Measurements from ENCODE around the gene SPTB. TPM values are rescaled to one million over a fixed set of nuclear protein-coding genes. Genes with fewer than 3 reads are reported as not detected.

The SPTB gene
- total RNA-seq, 2 experiments from 2014 or later = not detected

GRCh38 chr14:64841772-64842750 lies 37.6 kb downstream of the SPTB start:
- H3K4me1 Mint-ChIP-seq = no peaks in the 10 kb centered on the region
- peaks cover 72% of the 10 kb centered on the region for H3K27me3 Mint-ChIP-seq
- H3K27ac Mint-ChIP-seq = no peak overlapping the region
- no peak overlapping the region for H3K4me3 Mint-ChIP-seq
- CTCF ChIA-PET = interaction anchor here (1.4 kb wide), 1 partner anchor 19 kb away, joined by 7 read pairs; no protein-coding TSS in a partner anchor
- DNase-seq (no peak), ATAC-seq (no peak)
- no peaks in the 10 kb centered on the region for H3K36me3 Mint-ChIP-seq
- no peaks in the 10 kb centered on the region for H3K9me3 Mint-ChIP-seq (ENCODE audit: low read depth)

- Mint-ChIP-seq H3K36me3 (no peaks in the 10 kb centered on the region), H3K9me3 (ENCODE audit: low read depth) (no peaks in the 10 kb centered on the region), H3K27ac (no peak overlapping the region), H3K4me3 (no peak overlapping the region), H3K4me1 (no peaks in the 10 kb centered on the region), H3K27me3 (peaks cover 71% of the 10 kb centered on the region)
- DNase-seq = no peak
- ATAC-seq = no peak
- CTCF ChIA-PET = interaction anchor here (1.2 to 1.4 kb wide), 2 partner anchors 18 to 24 kb away, joined by 3 to 7 read pairs; no protein-coding TSS in a partner anchor
Observed at GRCh38 chr14:64841121-64841651, 38.5 kb downstream of the SPTB start.

- no peak overlapping the region for H3K27ac Mint-ChIP-seq
- H3K9me3 Mint-ChIP-seq (ENCODE audit: low read depth) = no peaks in the 10 kb centered on the region
- CTCF ChIA-PET = no interaction called here
- no peaks in the 10 kb centered on the region for H3K4me1 Mint-ChIP-seq
- peaks cover 55% of the 10 kb centered on the region for H3K27me3 Mint-ChIP-seq
- no peak overlapping the region for H3K4me3 Mint-ChIP-seq
- DNase-seq (no peak), ATAC-seq (no peak)
- no peaks in the 10 kb centered on the region for H3K36me3 Mint-ChIP-seq
Observed at GRCh38 chr14:64838656-64839055, 41.1 kb downstream of the SPTB start.

DNA sequence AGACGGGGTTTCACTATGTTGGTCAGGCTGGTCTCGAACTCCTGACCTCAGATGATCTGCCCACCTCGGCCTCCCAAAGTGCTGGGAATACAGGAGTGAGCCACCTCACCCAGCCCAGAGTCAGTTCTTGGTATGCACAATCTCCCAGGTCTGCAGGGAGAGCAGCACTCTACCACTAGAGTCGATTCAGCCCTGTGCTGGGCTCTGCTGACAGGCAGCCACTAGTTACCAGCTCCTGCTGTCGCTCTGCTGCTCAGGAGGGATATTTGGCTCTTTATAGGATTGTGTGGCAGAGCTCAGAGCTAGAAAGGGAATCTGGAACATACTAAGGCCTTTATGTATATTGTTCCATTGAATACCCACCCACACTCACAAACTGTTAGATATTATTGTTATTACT lies 44.3 kb downstream of the SPTB start:
- no peaks in the 10 kb centered on the region for H3K4me1 Mint-ChIP-seq
- no peak for DNase-seq
- H3K27me3 Mint-ChIP-seq = peaks cover 35% of the 10 kb centered on the region
- CTCF ChIA-PET = interaction anchor here (0.6 to 1.0 kb wide), 3 partner anchors 12 to 483 kb away, joined by 3 to 5 read pairs (median 3); no protein-coding TSS in a partner anchor
- H3K4me3 Mint-ChIP-seq = no peak overlapping the region
- no peak for ATAC-seq
- H3K27ac Mint-ChIP-seq = no peak overlapping the region
- no peaks in the 10 kb centered on the region for H3K9me3 Mint-ChIP-seq (ENCODE audit: low read depth)
- H3K36me3 Mint-ChIP-seq = no peaks in the 10 kb centered on the region

DNA sequence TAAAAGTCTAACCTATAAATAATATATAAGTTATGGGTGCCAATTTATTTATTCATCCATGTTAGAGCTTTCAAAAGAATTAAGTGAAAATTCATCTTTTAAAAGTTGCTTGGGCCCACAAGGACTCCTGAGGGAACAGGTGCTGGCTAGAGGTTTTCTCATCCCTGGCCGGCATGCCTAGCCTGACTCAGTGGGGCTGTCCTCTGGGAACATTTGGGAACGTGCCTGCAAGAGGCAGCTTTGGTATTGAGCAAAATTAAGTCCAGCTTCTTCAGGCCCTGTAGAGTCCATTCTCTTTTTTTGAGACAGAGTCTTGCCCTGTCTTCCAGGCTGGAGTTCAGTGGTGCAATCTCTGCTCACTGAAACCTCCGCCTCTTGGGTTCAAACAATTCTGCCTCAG lies 44.7 kb downstream of the SPTB start:
- no peak for ATAC-seq
- H3K4me3 Mint-ChIP-seq = no peak overlapping the region
- CTCF ChIA-PET = interaction anchor here (0.6 to 1.0 kb wide), 3 partner anchors 11 to 482 kb away, joined by 3 to 5 read pairs (median 3); no protein-coding TSS in a partner anchor

DNA sequence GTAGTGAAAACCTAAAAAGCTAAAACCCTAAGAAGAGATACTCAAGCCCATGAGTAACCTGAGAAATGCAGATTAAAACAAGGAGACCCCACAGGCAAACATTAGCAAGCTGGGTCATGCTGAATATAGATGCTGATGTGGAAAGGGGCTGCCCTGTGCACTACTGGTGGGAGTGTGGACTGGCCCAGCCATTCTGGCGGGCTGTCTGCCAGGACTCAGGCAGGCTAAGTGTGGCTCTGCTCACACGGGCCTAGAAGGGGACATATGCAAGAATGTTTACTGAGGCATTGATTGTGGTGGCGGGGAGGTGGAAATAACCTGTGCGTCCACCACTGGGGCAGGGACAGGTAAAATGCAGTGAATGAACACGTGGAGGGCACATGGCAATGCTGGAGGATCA lies 48.3 kb downstream of the SPTB start:
- CTCF ChIA-PET = interaction anchor here (0.9 to 1.3 kb wide), 2 partner anchors 60 to 153 kb away, joined by 3 to 4 read pairs; no protein-coding TSS in a partner anchor
- DNase-seq (no peak), ATAC-seq (no peak)
- Mint-ChIP-seq H3K36me3 (no peaks in the 10 kb centered on the region), H3K9me3 (ENCODE audit: low read depth) (no peaks in the 10 kb centered on the region), H3K4me3 (no peak overlapping the region), H3K27ac (no peak overlapping the region), H3K4me1 (no peaks in the 10 kb centered on the region), H3K27me3 (peaks cover 21% of the 10 kb centered on the region)

More for the DNA sequence above, 44.7 kb downstream of the SPTB start:
- no peak overlapping the region for H3K27ac Mint-ChIP-seq
- H3K9me3 Mint-ChIP-seq (ENCODE audit: low read depth) = no peaks in the 10 kb centered on the region
- no peaks in the 10 kb centered on the region for H3K4me1 Mint-ChIP-seq
- DNase-seq = no peak
- peaks cover 31% of the 10 kb centered on the region for H3K27me3 Mint-ChIP-seq
- no peaks in the 10 kb centered on the region for H3K36me3 Mint-ChIP-seq

DNA sequence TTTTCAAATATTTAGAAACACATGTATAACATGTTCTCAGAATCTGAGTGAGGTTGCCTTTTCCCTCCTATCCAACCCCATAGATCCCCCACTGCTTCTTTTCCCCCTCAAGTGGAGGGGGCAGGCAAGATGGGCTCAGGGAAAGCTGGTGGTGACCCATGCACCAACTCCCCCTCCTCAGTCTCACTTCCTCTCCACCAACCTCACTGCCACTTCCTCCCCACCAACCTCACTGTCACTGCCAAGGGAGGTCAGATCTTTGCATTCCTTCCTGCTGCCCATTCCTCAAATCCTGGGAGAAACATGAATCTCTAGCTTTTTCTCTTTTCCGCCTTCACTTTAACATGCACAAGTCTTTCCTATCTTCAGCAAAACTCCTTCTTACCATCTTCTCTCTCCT lies 48.7 kb downstream of the SPTB start:
- Mint-ChIP-seq H3K4me3 (no peak overlapping the region), H3K27me3 (peaks cover 19% of the 10 kb centered on the region), H3K4me1 (no peaks in the 10 kb centered on the region), H3K9me3 (ENCODE audit: low read depth) (no peaks in the 10 kb centered on the region), H3K36me3 (no peaks in the 10 kb centered on the region), H3K27ac (no peak overlapping the region)
- DNase-seq (no peak), ATAC-seq (no peak)
- CTCF ChIA-PET = interaction anchor here (0.9 to 1.3 kb wide), 2 partner anchors 60 to 153 kb away, joined by 3 to 4 read pairs; no protein-coding TSS in a partner anchor

GRCh38 chr14:64828071-64828470 lies 51.6 kb downstream of the SPTB start:
- DNase-seq = no peak
- Mint-ChIP-seq H3K36me3 (no peaks in the 10 kb centered on the region), H3K4me1 (peaks cover 4% of the 10 kb centered on the region), H3K27me3 (peaks cover 24% of the 10 kb centered on the region), H3K27ac (no peak overlapping the region), H3K4me3 (no peak overlapping the region), H3K9me3 (ENCODE audit: low read depth) (no peaks in the 10 kb centered on the region)
- no peak for ATAC-seq
- CTCF ChIA-PET = no interaction called here

- CTCF ChIA-PET = interaction anchor here (5.6 kb wide), 1 partner anchor 65 kb away, joined by 72 read pairs; no protein-coding TSS in a partner anchor
- Mint-ChIP-seq H3K27ac (no peak overlapping the region), H3K9me3 (ENCODE audit: low read depth) (no peaks in the 10 kb centered on the region), H3K4me1 (peaks cover 4% of the 10 kb centered on the region), H3K4me3 (no peak overlapping the region), H3K36me3 (no peaks in the 10 kb centered on the region), H3K27me3 (peaks cover 28% of the 10 kb centered on the region)
- no peak for DNase-seq
- ATAC-seq = no peak
Observed at GRCh38 chr14:64826845-64827244, 52.9 kb downstream of the SPTB start.

GRCh38 chr14:64826333-64826732 lies 53.4 kb downstream of the SPTB start:
- ATAC-seq = no peak
- Mint-ChIP-seq H3K9me3 (ENCODE audit: low read depth) (no peaks in the 10 kb centered on the region), H3K4me3 (no peak overlapping the region), H3K27ac (no peak overlapping the region), H3K36me3 (no peaks in the 10 kb centered on the region), H3K27me3 (peaks cover 29% of the 10 kb centered on the region), H3K4me1 (peaks cover 4% of the 10 kb centered on the region)
- DNase-seq = no peak
- CTCF ChIA-PET = interaction anchor here (5.6 kb wide), 1 partner anchor 65 kb away, joined by 72 read pairs; no protein-coding TSS in a partner anchor

DNA sequence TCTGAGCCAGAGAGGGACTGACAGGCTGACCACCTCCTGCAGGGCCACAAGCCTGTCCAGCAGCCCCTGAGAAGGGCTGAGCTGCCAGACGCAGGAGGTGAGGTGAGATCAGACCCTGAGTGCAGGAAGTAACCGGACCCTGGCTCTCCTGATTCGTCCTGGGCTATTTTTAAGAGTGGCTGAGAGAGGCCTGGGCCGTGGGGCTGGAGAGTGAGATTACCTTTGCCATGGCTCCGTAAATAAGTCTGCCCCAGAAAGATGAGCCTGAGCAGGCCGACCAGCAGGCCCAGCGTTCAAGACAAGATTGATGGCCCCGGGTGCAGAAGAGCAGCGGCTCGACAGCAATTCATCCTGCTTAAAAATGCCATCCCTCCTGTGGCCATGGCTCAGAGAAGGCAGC lies 54.2 kb downstream of the SPTB start:
- Mint-ChIP-seq H3K27me3 (peaks cover 32% of the 10 kb centered on the region), H3K27ac (no peak overlapping the region), H3K4me1 (peaks cover 4% of the 10 kb centered on the region), H3K36me3 (no peaks in the 10 kb centered on the region), H3K4me3 (no peak overlapping the region), H3K9me3 (ENCODE audit: low read depth) (no peaks in the 10 kb centered on the region)
- DNase-seq (no peak), ATAC-seq (no peak)
- CTCF ChIA-PET = interaction anchor here (1.5 to 5.6 kb wide), 2 partner anchors 10 to 66 kb away, joined by 3 to 72 read pairs; no protein-coding TSS in a partner anchor

- no peak for DNase-seq
- no peaks in the 10 kb centered on the region for H3K9me3 Mint-ChIP-seq (ENCODE audit: low read depth)
Observed at GRCh38 chr14:64825006-64825405, 54.7 kb downstream of the SPTB start.

DNA sequence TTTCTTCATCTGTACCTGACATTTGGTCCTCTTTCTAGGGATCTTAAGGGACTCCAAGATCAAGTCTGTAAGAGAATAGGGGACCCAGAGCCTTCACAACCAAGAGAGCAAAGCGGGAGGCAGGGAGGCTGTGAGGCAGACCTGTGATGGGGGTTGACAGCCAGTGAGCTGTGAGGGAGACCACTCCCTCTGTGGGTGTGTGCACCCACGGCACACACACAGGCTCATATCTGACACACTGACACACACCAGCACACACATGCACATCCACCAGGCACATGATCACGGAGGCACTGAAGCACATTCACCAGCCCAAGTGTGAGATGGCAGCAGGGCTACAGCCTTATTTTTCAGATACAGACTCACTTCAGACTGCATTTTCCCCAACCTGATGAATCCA lies 55.2 kb downstream of the SPTB start:
- CTCF ChIA-PET = interaction anchor here (0.8 to 5.6 kb wide), 10 partner anchors 9 to 273 kb away, joined by 3 to 72 read pairs (median 5); partner anchors contain the start of gene SPTB
- ATAC-seq (no peak), DNase-seq (no peak)
- no peaks in the 10 kb centered on the region for H3K36me3 Mint-ChIP-seq
- H3K27ac Mint-ChIP-seq = no peak overlapping the region
- H3K4me3 Mint-ChIP-seq = no peak overlapping the region
- no peaks in the 10 kb centered on the region for H3K9me3 Mint-ChIP-seq (ENCODE audit: low read depth)
- peaks cover 4% of the 10 kb centered on the region for H3K4me1 Mint-ChIP-seq
- peaks cover 38% of the 10 kb centered on the region for H3K27me3 Mint-ChIP-seq

More at GRCh38 chr14:64825006-64825405, 54.7 kb downstream of the SPTB start:
- CTCF ChIA-PET = interaction anchor here (1.5 to 5.6 kb wide), 2 partner anchors 9 to 67 kb away, joined by 3 to 72 read pairs; no protein-coding TSS in a partner anchor
- Mint-ChIP-seq H3K4me3 (no peak overlapping the region), H3K36me3 (no peaks in the 10 kb centered on the region), H3K4me1 (peaks cover 4% of the 10 kb centered on the region), H3K27ac (no peak overlapping the region), H3K27me3 (peaks cover 34% of the 10 kb centered on the region)
- ATAC-seq = no peak
